DND-41 (cell line): ENCODE data around the gene PAN2.
A peak's percentile ranks its signal among the peaks of the same experiment; 100 is the strongest.

ENCODE experiments used
- ATAC-seq: fragments of 200-7000 bp; cut with Tn5 transposase; 3 replicates; pipeline ENCODE4 v1.9.1; 2021; ENCODE audit warnings: low read depth; ENCODE audit not compliant: insufficient read depth
- DNase-seq: peaks from one replicate; pipeline ENCODE4 v3.0.0-alpha.2; 2020
- H2AFZ ChIP-seq: 2 replicates; pipeline ENCODE4 v1.6.0; 2012; ENCODE audit warnings: low read depth, low read length
- H3K27ac ChIP-seq: 2 replicates; pipeline ENCODE4 v1.5.1; 2012; ENCODE audit warnings: low read length, inconsistent platforms
- H3K27me3 ChIP-seq: fragments of 200-600 bp; sonication (generic); 2 replicates; pipeline ENCODE4 v1.6.0; 2012; ENCODE audit warnings: low read length, mild to moderate bottlenecking, inconsistent platforms; ENCODE audit not compliant: insufficient read depth, poor library complexity
- H3K36me3 ChIP-seq: 2 replicates; pipeline ENCODE4 v1.5.1; 2012; ENCODE audit warnings: low read length, inconsistent platforms; ENCODE audit not compliant: insufficient read depth
- H3K4me1 ChIP-seq: 2 replicates; pipeline ENCODE4 v1.5.1; 2012; ENCODE audit warnings: mild to moderate bottlenecking, low read length; ENCODE audit not compliant: insufficient read depth
- H3K4me2 ChIP-seq: 2 replicates; pipeline ENCODE4 v1.6.0; 2012; ENCODE audit warnings: mild to moderate bottlenecking, moderate library complexity, low read length, inconsistent platforms; ENCODE audit not compliant: insufficient read depth
- H3K4me3 ChIP-seq, 2 experiments: fragments of 200-600 bp in 1 of 2; shearing (Covaris generic) in 1 of 2; 2 replicates each; pipeline ENCODE4 v1.5.1; 2012 to 2016; ENCODE audit warnings: inconsistent platforms in 2 of 2, low read length in 2 of 2, mild to moderate bottlenecking in 2 of 2, low read depth in 1 of 2, moderate library complexity in 1 of 2
- H3K79me2 ChIP-seq: 2 replicates; pipeline ENCODE4 v1.6.0; 2012; ENCODE audit warnings: low read length, inconsistent platforms; ENCODE audit not compliant: insufficient read depth
- H3K9ac ChIP-seq: 2 replicates; pipeline ENCODE4 v1.6.0; 2012; ENCODE audit warnings: low read depth, mild to moderate bottlenecking, inconsistent platforms, low read length, moderate library complexity
- H3K9me3 ChIP-seq: 2 replicates; pipeline ENCODE4 v1.5.1; 2012; ENCODE audit warnings: low read length, moderate library complexity, mild to moderate bottlenecking, inconsistent platforms; ENCODE audit not compliant: insufficient read depth, severe bottlenecking
- H4K20me1 ChIP-seq: 2 replicates; pipeline ENCODE4 v1.6.0; 2012; ENCODE audit warnings: low read length; ENCODE audit not compliant: insufficient read depth
- EZH2 ChIP-seq: IDR thresholded peaks from 3 replicates; pipeline ENCODE4 v1.6.1; 2012; ENCODE audit warnings: borderline replicate concordance, low read depth, mild to moderate bottlenecking, moderate library complexity, low read length, inconsistent platforms; ENCODE audit not compliant: severe bottlenecking
- TF ChIP-seq, protein P1 (sequence below): IDR thresholded peaks from 2 replicates; pipeline ENCODE4 v1.5.1; 2012; ENCODE audit warnings: borderline replicate concordance, low read length, moderate library complexity, mild to moderate bottlenecking; ENCODE audit not compliant: poor library complexity, severe bottlenecking; ENCODE audit errors: extremely low read depth

Gene PAN2

GRCh38 chr12:56315249-56315621 is 18.6 kb downstream of the PAN2 start:
- peak; percentile 28 for DNase-seq
- H3K4me1 ChIP-seq = peaks cover 25% of the 10 kb centered on the region

GRCh38 chr12:56311003-56311402 is 22.8 kb downstream of the PAN2 start:
- no peak overlapping the region for H3K4me3 ChIP-seq
- no peak overlapping the region for H3K27ac ChIP-seq
- no peak overlapping the region for H3K4me2 ChIP-seq
- no peaks in the 10 kb centered on the region for H3K27me3 ChIP-seq
- H3K79me2 ChIP-seq = peaks cover 20% of the 10 kb centered on the region
- ATAC-seq (no peak), DNase-seq (no peak)
- H3K9ac ChIP-seq = no peak overlapping the region
- peaks cover 14% of the 10 kb centered on the region for H3K4me1 ChIP-seq
- no peaks in the 10 kb centered on the region for H4K20me1 ChIP-seq
- H2AFZ ChIP-seq = no peak overlapping the region
- TF ChIP-seq, protein P1, sequence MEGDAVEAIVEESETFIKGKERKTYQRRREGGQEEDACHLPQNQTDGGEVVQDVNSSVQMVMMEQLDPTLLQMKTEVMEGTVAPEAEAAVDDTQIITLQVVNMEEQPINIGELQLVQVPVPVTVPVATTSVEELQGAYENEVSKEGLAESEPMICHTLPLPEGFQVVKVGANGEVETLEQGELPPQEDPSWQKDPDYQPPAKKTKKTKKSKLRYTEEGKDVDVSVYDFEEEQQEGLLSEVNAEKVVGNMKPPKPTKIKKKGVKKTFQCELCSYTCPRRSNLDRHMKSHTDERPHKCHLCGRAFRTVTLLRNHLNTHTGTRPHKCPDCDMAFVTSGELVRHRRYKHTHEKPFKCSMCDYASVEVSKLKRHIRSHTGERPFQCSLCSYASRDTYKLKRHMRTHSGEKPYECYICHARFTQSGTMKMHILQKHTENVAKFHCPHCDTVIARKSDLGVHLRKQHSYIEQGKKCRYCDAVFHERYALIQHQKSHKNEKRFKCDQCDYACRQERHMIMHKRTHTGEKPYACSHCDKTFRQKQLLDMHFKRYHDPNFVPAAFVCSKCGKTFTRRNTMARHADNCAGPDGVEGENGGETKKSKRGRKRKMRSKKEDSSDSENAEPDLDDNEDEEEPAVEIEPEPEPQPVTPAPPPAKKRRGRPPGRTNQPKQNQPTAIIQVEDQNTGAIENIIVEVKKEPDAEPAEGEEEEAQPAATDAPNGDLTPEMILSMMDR = no peak
- TF ChIP-seq EZH2 = no peak
- H3K36me3 ChIP-seq = peaks cover 44% of the 10 kb centered on the region
- H3K9me3 ChIP-seq = no peaks in the 10 kb centered on the region

More at GRCh38 chr12:56315249-56315621, 18.6 kb downstream of the PAN2 start:
- H3K9me3 ChIP-seq = no peaks in the 10 kb centered on the region
- TF ChIP-seq, protein P1 = no peak
- no peak for TF ChIP-seq EZH2
- peak overlapping the region; percentile 68 for H3K4me2 ChIP-seq
- H3K4me3 ChIP-seq = peak overlapping the region; percentile 48 to 71; a peak in 3 of 4 replicates
- H3K27me3 ChIP-seq = no peaks in the 10 kb centered on the region
- peaks cover 40% of the 10 kb centered on the region for H3K36me3 ChIP-seq
- peak; percentile 0; the same call in 1 of the 3 replicates for ATAC-seq
- no peaks in the 10 kb centered on the region for H4K20me1 ChIP-seq
- peak overlapping the region; percentile 76 for H2AFZ ChIP-seq
- H3K9ac ChIP-seq = peak overlapping the region; percentile 67
- H3K79me2 ChIP-seq = peaks cover 20% of the 10 kb centered on the region
- peak overlapping the region; percentile 85 for H3K27ac ChIP-seq

DNA sequence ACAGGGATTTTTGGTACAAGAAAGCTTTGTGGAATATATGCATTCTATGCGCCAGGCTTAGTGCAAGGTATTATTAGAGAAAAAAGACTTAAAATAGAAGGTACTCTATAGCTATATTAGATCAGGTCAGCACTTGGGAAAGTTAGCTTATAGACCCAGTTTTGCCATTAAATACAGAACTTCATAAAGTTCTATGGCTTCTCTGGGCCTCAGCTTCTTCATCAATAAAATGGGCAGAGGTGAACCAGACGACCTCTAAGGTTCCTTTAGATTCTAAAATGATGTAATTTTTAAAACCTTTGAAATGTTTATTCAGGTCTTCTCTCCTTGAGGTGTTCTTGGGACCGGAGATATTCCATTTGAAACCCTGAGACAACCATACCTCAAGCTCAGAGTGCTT is 25.1 kb downstream of the PAN2 start:
- TF ChIP-seq EZH2 = no peak
- TF ChIP-seq, protein P1 = no peak
- DNase-seq = no peak
- H3K4me1 ChIP-seq = no peaks in the 10 kb centered on the region
- H3K9me3 ChIP-seq = no peaks in the 10 kb centered on the region
- H3K36me3 ChIP-seq = peaks cover 36% of the 10 kb centered on the region
- H3K9ac ChIP-seq = no peak overlapping the region
- no peaks in the 10 kb centered on the region for H3K79me2 ChIP-seq
- H4K20me1 ChIP-seq = no peaks in the 10 kb centered on the region
- H2AFZ ChIP-seq = no peak overlapping the region
- ATAC-seq = no peak
- no peak overlapping the region for H3K4me3 ChIP-seq
- no peaks in the 10 kb centered on the region for H3K27me3 ChIP-seq
- no peak overlapping the region for H3K27ac ChIP-seq
- no peak overlapping the region for H3K4me2 ChIP-seq
